IMR-90 (cell line): Measurements from ENCODE around the gene NUBP1.

ENCODE experiments used
- BHLHE40 ChIP-seq: fragments of 150-350 bp; IDR thresholded peaks from 2 replicates; pipeline ENCODE4 v1.6.1; 2016; ENCODE audit warnings: mild to moderate bottlenecking, low read depth, low read length
- FOS ChIP-seq: fragments of 150-350 bp; IDR thresholded peaks from 2 replicates; pipeline ENCODE4 v1.6.1; 2016; ENCODE audit warnings: low read depth, low read length
- POLR2A ChIP-seq: IDR thresholded peaks from 2 replicates; pipeline ENCODE4 v1.6.1; 2012; ENCODE audit warnings: mild to moderate bottlenecking, low read depth, low read length
- RAD21 ChIP-seq: IDR thresholded peaks from 2 replicates; pipeline ENCODE4 v1.6.1; 2012; ENCODE audit warnings: low read length, improper control_type of control experiment
- TF ChIP-seq, protein P1 (sequence below): conservative IDR thresholded peaks from 2 replicates; pipeline ENCODE4 v1.5.1; 2012; ENCODE audit warnings: mild to moderate bottlenecking, low read depth, low read length, improper control_type of control experiment

DNA sequence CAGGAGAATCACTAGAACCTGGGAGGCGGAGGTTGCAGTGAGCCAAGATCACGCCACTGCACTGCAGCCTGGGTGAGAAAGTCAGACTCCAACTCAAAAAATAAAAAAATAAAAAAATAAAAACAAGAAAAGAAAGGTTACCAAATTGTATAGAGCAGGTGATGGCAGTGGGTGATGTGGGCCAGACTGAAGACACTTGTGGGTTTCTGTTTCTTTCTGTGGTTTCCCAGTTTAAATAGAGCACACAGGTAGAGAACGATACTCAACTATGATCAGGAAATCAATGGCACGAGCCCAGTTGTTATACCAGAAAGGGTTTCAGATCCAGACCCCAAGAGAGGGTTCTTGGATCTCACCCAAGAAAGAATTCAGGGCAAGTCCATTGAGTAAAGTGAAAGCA, 32.6 kb downstream of the NUBP1 start:
- TF ChIP-seq, protein P1, sequence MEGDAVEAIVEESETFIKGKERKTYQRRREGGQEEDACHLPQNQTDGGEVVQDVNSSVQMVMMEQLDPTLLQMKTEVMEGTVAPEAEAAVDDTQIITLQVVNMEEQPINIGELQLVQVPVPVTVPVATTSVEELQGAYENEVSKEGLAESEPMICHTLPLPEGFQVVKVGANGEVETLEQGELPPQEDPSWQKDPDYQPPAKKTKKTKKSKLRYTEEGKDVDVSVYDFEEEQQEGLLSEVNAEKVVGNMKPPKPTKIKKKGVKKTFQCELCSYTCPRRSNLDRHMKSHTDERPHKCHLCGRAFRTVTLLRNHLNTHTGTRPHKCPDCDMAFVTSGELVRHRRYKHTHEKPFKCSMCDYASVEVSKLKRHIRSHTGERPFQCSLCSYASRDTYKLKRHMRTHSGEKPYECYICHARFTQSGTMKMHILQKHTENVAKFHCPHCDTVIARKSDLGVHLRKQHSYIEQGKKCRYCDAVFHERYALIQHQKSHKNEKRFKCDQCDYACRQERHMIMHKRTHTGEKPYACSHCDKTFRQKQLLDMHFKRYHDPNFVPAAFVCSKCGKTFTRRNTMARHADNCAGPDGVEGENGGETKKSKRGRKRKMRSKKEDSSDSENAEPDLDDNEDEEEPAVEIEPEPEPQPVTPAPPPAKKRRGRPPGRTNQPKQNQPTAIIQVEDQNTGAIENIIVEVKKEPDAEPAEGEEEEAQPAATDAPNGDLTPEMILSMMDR, result no peak
- TF ChIP-seq BHLHE40 (no peak), RAD21 (no peak), POLR2A (no peak), FOS (no peak)
